GM18502 (cell line): ENCODE measurements around the gene TOGARAM1.

Experiments used
- ATAC-seq: cut with Tn5 transposase; IDR thresholded peaks from one replicate; pipeline ENCODE4 v1.9.1; 2021; ENCODE audit warnings: mild to moderate bottlenecking; ENCODE audit not compliant: unreplicated experiment, poor library complexity

TOGARAM1 gene

DNA sequence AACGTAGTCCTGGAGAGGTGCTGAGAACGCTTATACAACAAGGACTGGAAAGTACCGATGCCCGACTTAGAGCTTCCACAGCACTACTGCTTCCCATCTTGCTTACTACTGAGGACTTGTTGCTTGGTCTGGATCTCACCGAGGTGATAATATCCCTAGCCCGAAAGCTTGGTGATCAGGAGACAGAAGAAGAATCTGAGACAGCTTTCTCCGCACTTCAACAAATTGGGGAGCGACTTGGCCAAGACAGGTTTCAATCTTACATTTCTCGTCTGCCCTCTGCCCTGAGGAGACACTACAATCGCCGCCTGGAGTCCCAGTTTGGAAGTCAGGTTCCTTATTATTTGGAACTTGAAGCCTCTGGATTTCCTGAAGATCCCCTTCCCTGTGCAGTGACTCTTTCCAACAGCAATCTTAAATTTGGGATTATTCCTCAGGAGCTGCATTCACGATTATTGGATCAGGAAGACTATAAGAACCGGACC is 1.1 kb downstream of the TOGARAM1 start:
- ATAC-seq: no peak

DNA sequence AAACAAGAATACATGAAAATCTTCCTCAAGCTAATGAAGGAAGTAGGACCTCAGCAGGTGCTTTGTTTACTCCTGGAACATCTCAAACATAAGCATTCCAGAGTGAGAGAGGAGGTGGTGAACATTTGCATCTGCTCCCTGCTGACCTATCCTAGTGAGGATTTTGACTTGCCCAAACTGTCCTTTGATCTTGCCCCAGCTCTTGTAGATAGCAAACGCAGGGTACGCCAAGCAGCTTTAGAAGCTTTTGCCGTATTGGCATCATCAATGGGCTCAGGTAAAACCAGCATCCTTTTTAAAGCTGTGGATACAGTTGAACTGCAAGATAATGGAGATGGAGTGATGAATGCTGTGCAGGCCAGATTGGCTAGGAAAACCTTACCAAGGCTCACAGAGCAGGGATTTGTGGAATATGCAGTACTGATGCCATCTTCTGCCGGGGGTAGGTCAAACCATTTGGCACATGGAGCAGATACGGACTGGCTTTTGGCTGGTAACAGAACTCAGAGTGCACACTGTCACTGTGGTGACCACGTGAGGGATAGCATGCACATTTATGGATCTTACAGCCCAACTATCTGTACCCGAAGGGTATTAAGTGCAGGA is 1.9 kb downstream of the TOGARAM1 start:
- ATAC-seq: no peak

DNA sequence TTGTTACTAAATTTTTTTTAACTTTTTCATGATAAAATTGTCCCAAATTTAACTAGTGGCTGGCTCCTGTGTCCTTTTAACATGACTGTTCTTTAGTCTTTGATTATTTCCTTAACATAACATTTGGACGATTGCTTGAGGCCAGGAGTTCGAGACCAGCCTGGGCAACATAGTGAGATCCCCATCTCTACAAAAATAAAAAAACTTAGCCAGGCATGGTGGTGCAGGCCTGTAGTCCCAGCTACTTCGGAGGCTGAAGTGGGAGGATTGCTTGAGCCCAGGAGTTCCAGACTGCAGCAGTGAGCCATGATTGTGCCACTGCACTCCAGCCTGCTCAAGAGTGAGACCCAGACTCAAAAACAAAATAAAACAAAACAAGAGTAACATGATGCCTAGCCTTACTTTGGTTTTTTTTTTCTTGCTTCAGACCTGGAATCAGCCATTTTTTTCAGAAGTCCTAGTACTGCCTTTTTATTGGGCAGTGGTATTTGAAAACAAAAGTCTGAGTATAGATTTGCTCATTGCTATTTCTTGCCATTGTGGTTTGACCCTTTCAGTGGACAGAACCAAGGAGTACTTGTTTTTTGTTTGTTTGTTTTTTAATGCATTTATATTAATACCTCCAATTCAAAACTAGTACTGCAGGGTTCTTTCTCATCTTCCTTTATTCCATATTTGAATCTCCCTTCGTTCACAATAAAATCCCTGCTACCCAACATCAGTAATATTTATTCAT is 4.8 kb downstream of the TOGARAM1 start:
- no peak for ATAC-seq

DNA sequence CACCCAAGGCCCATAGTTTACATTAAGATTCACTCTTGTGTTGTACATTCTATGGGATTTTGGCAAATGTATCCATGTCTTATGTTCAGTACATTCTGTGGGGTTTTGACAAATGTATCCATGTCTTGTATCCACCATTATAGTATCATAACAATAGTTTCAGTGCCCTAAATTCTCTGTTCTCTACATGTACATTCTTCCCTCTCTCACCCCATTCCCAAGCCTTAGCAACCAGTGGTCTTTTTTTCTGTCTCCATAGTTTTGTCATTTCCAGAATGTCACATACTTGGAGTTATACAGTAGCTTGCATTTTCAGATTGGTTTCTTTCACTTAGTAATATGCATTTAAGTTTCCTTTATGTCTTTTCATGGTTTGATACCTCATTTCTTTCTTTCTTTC is 6.7 kb downstream of the TOGARAM1 start:
- ATAC-seq: no peak

DNA sequence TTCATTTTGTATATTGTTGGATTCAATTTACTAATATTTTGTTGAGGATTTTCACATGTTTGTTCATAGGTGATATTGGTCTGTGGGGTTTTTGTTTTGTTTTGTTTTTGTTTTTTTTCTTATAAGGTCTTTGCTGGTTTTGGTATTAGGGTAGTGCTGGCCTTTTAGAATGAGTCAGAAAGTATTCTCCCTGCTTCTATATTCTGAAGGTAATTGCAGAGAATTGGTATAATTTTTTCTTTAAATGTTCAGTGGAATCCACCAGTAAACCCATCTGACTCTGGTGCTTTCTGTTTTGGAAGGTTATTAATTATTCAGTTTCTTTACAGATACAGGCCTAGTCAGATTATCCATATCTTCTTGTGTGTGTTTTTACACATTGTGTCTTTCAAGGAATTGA is 8.9 kb downstream of the TOGARAM1 start:
- peak; percentile 50 for ATAC-seq

DNA sequence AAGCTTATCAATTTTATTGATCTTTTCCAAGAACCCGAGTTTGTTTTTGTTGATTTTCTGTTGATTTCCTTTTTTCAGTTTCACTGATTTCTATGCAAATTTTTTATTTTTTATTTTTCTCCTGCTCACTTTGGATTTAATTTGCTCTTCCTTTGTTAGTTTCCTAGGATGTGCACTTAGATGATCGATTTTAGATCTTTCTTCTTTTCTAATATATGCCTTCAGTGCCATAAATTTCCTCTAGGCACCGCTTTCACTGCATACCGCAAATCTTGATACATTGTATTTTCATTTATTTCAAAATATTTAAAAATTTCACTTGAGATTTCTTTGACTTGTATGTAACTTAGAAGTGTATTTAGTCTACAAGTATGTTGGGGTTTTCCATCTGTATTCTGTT is 9.5 kb downstream of the TOGARAM1 start:
- ATAC-seq: no peak

DNA sequence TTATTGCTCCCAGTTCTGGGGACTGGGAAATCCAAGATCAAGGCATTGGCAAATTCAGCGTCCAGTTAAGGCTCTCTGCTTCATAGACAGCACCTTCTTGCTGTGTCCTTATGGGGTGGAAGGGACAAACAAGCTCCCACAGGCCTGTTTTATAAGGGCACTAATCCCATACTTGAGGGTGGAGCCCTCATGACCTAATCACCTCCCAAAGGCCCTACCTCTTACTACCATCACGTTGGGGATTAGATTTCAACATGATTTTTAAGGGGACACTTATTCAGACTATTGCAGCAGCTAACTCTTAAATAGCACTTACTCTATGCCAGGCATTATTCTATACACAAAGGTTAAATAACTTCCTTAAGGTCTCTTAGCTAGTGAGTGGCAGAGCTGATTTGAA is 17.3 kb downstream of the TOGARAM1 start:
- no peak for ATAC-seq

DNA sequence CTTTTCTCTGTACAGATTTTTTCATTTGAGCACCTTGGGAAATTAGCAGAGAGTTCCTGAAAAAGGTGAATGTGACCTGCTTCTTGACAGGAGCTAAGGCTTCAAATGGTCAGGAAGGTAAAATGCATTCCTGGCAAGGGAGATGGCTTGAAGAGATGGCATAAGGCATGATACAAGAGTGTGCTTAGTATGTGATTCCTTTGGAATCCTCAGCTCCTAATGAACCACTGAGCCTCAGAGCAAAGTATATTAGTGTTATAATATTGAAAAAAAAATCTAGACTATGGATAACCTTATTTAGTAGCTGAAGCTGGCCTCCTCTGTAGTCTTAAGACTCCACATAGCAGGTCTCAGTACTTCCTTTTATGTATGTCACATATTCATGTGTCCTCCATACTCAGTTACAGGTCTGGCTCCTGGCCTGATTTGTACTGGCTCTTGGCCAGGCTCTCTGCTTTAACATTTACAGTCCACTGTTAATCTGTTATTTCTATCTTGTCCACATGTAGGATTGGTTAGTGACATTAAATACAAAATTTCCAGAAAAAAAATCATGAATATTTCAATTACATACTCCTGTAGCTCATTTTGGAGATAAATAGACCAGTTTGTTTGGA is 17.9 kb downstream of the TOGARAM1 start:
- ATAC-seq: no peak

DNA sequence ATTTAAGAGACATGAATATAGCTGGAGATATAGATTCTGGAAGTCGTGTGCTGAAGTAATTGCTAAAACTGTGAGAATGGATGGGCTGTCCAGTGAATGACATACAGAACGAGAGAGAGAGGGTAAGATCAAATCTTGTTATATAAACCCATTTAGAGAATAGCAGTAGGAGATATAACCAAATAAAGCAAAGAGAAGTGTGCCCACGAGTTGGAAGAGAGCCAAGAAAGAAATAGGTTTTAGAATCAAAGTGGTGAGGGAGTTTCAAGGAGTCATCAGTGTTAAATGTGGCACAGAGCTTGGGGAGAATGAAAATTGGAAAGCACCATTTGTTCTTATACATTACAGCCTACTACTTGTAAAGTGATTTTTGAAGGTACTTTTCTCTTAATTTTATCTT is 19.2 kb downstream of the TOGARAM1 start:
- ATAC-seq: no peak

DNA sequence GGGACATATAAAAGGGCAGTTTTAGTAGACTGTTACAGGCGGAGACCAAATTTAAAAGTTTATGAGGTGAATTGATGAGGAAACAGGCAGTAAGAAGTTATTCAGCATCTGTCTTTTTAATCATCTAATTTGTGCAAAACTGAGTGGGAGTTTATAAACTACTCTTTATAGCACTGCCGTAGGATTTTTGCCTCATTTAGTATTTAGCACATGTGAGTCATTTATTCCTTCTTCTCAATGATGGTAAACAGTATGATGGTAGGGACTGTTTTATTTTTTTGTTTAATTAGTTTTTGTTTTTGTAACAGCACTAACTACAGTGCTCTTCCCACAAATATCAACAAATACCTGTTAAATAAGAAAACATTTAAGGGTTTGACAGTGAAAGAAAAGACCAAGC is 20.6 kb downstream of the TOGARAM1 start:
- no peak for ATAC-seq

DNA sequence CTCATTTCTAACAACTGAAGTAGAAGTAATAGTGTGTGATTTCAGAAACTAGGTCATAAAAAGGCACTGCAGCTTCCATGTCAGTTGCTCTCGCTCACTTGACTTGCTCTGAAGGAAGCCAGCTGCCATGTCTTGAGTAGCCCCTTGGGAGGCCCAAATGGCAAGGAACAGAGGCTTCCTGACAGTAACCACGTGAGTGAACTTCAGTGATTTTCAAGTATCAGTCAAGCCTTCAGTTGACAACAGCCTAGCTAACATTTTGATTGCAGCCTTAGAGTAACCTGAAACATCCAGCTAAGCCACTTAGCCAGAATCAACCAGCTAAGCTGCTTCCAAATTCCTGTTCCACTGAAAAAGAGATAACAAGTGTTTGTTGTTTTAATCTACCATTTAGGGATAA is 26.7 kb downstream of the TOGARAM1 start:
- ATAC-seq: no peak

DNA sequence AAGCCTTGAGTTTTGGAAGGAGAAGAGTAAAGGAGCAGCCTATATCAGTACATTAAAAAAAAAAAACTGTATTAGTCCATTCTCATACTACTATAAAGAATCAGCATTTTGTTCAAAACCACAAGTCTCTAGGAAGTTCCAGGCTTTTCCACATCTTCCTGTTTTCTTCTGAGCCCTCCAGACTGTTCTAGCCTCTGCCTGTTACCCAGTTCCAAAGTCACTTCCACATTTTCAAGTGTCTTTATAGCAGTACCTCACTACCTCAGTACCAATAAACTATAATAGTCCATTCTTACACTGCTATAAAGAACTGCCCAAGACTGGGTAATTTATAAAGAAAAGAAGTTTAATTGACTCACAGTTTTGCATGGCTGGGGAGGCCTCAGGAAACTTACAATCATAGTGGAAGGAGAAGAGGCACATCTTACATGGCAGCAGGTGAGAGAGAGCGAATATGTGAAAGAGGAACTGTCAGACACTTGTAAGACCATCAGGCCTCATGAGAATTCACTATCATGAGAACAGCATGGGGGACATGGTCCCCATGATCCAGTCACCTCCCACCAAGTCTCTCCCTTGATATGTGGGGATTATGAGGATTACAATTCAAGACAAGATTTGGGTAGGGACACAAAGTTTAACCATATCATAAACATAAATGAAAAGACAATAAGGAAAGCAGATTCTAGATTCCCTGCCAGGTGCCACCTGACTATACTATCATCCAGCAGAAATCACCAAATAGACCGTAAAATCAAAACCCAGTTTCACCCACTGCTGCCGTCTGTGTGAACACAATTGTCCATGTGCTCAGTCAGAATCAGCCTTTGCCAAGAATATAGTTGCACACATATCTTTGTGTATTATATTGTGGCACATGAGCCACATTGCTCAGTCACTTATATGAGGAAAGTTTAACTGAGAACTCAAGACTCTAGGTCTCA is 27.8 kb downstream of the TOGARAM1 start:
- no peak for ATAC-seq

DNA sequence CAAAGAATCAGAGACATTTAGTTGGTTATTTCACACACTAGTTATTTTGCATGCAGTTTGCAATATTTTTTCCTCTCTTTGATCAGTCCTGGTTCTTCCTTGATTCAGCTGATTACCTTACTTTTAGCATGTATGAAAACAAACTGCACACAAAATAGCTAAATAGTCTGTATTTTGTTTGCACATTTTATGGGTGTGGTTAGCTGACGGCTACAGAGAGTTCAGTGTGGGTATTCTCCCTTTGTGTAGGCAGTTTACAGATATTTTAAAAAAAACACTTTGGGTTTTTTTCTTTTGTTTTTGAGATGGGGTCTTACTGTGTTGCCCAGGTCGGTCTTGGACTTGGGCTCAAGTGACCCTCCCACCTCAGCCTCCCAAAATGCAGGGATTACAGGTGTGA is 28.5 kb downstream of the TOGARAM1 start:
- no peak for ATAC-seq

DNA sequence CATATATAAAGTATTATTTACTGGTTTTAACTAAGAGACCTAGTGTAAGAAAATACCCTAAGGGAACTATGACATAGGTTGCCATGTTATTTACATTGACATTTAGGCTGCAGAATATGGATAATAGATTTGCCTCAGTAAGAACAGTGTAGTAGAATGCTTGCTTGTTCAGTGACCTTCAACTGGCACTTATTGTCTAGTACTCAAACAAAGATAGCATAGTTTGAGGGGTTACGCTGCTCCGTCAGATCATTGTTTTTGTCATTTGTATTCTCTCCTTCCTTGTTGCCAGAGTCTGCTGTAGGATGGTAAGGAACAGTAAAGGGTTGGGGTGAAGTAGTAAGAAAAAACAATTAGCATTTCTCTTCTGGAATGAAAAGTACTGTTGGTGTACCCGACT is 33.2 kb downstream of the TOGARAM1 start:
- ATAC-seq: no peak

DNA sequence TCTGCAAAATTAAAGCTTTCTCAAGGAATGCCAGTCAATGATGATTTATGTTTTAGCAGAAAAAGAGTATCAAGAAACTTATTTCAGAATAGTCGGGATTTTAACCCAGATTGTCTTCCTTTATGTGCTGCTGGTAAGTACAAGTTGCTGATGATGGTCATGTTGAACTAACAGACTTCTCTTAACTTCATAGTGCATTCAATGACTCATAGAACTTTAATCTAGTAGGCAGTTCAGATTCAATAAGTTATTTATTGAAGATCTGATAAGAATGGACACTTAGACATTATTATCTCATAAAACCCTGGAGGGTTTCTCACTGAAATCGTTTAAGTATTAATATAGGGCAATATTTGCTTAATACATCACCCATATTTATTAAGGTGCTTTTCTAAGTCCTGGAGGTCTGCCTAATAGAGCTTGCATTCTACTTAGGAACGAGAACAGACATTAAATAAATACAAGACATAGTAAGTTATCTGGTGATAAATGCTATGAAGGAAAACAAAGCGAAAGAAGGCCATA is 33.8 kb downstream of the TOGARAM1 start:
- ATAC-seq: no peak

DNA sequence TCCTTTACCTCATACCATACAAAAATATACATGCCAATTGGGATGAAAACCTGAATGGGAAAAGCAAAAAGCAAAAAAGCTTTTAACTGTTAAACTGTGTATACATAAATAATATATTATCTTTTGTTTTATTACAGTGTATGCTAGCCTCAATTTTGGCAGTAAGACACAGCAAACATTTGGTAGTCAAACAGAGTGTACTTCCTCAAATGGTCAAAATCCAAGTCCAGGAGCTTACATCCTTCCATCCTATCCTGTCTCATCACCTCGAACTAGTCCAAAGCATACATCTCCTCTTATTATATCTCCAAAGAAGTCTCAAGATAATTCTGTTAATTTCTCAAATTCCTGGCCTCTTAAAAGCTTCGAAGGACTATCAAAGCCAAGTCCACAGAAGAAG is 41.9 kb downstream of the TOGARAM1 start:
- no peak for ATAC-seq

DNA sequence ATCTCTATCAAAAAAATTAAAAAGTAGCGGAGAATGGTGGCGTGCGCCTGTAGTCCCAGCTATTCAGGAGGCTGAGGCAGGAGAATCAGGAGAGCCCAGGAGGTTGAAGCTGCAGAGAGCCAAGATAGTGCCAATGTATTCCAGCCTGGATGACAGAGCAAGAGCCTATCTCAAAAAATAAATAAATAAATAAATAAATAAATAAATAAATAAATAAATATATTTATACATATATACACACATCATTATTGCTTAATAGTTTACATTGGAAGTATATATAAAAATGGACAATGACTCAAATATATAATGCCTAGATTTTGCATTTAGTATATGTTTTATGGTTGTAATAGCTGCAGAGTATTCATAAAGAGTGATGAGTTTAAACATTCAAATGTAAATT is 53.1 kb downstream of the TOGARAM1 start:
- no peak for ATAC-seq

DNA sequence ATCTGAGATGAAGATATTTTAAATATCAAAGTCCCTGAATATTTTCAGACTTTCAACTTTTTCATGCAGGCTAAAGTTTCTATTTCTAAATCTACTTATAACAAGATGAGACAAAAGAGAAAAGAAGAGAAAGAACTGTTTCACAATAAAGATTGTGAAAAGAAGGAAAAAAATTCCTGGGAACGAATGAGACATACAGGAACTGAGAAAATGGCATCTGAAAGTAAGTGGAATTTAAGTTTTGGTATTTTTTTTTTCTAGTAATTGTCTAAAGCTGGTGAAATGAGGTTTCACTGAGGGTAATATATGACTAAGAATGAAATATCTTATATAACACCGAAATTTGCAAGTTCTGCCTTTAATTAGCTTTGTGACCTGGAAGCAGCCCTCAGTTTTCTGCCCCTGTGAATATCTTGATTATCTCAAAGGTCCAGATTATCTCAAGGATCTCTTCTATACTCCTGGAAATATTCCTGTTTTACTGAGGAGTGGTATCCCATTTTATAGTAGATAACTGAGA is 66.2 kb downstream of the TOGARAM1 start:
- ATAC-seq: peak; percentile 78

DNA sequence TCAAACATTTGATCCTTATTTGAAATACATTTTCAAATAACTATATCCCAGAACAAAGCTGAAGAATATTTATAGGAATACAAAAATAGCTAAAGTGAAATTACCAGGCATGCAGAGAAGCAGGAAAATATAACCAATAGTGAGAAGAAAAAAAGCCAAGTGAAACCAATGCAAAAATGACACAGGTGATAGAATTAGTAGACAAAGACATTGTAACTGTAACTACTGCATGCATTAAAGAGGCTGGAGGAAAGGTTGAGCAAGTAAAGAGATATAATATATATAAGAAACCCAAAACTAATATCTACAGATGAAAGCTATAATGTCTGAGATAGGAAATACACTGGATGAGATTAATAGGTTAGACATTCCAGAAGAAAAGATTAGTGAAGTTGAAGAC is 72.7 kb downstream of the TOGARAM1 start:
- ATAC-seq: no peak

DNA sequence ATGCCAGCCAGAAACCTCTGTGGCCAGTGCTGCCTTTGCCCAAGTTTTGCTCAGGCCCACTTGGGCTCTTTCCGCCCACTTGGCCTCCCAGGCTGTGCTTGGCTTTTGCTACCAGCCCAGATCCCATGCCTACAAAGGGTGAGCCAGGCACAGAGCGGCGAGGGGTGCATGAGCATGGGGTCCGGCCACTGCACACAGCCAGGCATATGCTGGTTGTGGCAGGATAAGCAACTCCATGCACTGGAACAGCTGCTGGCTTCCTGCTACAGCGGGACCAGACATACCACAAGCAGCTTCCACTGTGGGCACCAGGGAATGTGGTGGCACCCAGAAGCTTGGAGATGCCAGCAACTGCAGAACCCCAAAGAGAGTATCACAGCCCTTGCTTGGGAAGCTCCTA is 76.3 kb downstream of the TOGARAM1 start:
- no peak for ATAC-seq
